ENCODE data around the gene NPTX1.
A peak's percentile ranks its signal among the peaks of the same experiment; 100 is the strongest.

Gene NPTX1

DNA sequence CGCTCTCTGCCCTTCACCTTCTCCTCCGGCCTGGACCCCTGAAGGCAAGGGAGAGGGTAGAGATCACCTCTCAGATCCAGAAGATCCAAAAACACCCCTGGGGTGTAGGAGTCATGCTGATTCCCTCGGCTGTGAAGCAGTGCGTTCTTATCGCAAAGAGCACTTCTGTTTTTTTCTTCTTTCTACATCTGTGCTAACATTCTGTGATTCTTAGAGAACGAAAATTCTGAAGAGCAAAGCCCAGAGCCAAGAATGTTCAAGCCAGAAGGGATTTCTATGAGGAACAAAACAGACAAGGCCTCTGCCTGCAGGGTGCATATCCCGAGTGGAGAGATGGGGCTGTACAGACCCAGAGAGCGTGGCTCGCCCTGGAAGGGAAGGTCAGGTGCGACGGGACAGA, 17.2 kb downstream of the NPTX1 start:
- no peak overlapping the region for H3K4me3 ChIP-seq (ENCODE audit: low read depth, low read length)
- DNase-seq (ENCODE audit: low read depth) = no peak
- TF ChIP-seq, protein P1, sequence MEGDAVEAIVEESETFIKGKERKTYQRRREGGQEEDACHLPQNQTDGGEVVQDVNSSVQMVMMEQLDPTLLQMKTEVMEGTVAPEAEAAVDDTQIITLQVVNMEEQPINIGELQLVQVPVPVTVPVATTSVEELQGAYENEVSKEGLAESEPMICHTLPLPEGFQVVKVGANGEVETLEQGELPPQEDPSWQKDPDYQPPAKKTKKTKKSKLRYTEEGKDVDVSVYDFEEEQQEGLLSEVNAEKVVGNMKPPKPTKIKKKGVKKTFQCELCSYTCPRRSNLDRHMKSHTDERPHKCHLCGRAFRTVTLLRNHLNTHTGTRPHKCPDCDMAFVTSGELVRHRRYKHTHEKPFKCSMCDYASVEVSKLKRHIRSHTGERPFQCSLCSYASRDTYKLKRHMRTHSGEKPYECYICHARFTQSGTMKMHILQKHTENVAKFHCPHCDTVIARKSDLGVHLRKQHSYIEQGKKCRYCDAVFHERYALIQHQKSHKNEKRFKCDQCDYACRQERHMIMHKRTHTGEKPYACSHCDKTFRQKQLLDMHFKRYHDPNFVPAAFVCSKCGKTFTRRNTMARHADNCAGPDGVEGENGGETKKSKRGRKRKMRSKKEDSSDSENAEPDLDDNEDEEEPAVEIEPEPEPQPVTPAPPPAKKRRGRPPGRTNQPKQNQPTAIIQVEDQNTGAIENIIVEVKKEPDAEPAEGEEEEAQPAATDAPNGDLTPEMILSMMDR (IDR thresholded peaks at IDR 0.05; ENCODE audit: low read depth, low read length, missing control alignments) = no peak

DNA sequence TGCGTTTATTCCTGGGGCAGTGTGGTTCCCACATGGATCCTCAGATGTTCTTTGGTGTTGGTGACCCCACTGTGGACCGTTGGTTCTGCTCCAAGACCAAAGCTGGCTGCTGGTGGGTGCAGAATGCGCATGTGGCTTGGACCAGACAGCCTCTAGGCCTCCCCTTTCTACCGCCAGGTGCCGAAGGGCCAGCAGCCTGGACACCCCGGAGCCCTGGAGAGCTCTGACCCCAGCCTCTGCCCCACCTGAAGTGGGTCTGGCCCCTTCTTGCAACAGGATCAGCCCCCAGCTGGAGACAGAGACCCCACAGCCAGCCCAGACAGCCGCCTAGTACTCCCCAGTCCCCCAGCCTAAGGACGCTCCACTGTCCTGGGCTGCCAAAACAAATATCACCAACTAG, 18.4 kb downstream of the NPTX1 start:
- no peak overlapping the region for H3K4me3 ChIP-seq (ENCODE audit: low read depth, low read length)
- no peak for DNase-seq (ENCODE audit: low read depth)
- TF ChIP-seq, protein P1 (IDR thresholded peaks at IDR 0.05; ENCODE audit: low read depth, low read length, missing control alignments) = no peak

DNA sequence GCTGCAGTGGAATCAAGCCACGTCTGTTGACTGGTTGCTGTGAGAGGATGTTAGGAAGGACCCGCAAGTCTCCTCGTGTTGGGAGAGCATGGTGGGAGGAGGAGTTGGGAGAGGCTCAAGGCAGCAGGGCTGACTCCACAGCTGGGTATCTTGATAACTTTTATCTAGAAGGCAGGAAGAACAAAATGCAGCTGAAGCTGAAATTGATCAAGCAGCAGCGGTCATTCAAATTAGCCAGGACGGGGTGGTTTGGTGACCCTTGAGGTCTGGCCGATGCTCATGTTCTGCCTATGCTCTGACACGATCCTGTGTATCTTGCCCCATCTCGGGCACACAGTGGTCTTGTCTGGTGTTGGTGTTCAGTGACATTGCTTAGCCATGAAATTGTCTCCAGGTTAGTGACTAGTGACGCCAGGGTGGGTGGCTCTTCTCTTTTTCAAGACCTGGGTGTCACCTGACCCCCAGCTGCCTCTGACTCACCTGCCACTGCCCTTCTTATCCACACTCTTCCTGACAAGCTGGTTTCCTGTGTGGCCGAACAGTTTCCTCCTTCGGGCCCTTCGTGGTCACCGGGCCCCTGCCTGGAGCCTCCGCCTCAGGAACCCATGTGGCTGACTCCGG, 19.1 kb downstream of the NPTX1 start:
- TF ChIP-seq, protein P1 (IDR thresholded peaks at IDR 0.05; ENCODE audit: low read depth, low read length, missing control alignments) = no peak
- H3K4me3 ChIP-seq (ENCODE audit: low read depth, low read length) = no peak overlapping the region
- DNase-seq (ENCODE audit: low read depth) = no peak

DNA sequence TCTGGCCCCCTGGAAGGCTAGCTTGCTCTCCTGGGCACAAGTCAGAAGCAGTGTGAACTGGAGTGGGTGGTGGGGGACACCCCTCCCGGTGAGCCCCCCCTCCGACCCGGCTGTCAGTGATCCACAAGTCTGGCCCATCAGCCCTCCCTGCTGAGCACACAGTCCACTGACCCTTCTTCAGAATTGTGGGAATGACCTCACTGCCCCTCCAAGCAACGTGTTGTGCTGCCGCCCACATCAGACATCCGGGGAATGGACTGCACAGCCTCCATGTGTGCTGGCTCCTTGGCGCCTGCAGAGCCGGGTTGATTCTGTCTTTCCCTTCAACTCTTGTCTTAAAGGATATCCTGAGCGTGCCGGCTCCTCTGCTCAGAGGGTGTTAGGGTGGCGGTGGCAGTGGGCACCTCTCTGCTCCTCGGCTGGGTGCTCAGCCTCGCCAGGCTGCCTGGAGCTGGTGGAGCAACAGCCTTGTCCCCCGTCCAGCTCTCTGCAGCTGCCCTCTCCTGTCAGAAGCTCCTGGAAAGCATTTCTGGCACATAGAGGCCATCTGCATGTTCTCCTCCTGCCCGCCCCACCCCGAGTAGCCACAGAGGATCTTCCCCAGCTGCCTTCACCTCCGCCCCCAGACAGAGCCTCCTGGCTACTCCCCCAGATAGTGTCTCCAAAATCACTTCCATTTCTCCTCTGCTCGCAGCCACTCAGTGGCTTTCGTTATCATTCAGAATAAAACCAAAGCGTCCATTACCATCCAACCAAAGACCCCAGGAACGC, 19.8 kb downstream of the NPTX1 start:
- DNase-seq (ENCODE audit: low read depth) = no peak
- no peak overlapping the region for H3K4me3 ChIP-seq (ENCODE audit: low read depth, low read length)
- TF ChIP-seq, protein P1 (IDR thresholded peaks at IDR 0.05; ENCODE audit: low read depth, low read length, missing control alignments) = no peak

DNA sequence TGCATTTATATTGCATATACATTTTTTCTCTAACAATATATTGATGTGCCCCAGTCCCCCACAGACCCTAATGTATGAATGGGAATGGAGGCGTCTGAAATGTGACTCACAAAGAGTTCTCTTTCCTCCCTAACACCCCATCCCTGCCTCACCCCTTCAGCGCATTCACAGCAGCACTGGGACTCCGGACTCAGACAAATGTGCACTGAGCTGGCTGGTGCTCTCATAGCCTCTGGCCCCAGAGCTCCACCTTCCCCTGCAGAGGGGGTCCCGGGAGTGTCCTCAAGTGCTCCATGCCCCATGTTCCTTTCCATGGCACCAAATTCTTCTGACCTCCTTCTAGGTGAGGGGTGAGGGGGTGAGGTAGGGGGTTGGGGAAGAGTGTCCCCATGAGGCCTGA, 20.6 kb downstream of the NPTX1 start:
- TF ChIP-seq, protein P1 (IDR thresholded peaks at IDR 0.05; ENCODE audit: low read depth, low read length, missing control alignments) = no peak
- DNase-seq (ENCODE audit: low read depth) = no peak
- H3K4me3 ChIP-seq (ENCODE audit: low read depth, low read length) = no peak overlapping the region

DNA sequence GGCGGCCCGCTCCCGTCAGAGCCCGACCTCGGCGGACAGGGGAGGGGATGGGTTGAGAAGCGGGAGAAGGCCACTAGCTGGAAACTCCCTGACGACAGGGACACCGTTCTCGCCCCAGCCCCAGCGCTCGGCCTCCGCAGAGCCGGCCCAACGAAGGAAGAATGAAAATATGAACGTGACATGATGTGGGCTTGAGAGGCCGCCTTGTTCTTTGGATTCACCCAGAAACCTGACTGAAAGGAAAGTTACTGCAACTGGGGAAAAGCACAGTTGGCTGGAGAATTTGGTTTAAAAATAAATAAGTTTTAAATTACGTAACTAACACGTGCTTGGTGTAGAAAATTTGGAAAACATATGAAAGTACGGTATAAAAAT, 21.1 kb downstream of the NPTX1 start:
- H3K4me3 ChIP-seq (ENCODE audit: low read depth, low read length) = peak overlapping the region; percentile 63
- TF ChIP-seq, protein P1 (IDR thresholded peaks at IDR 0.05; ENCODE audit: low read depth, low read length, missing control alignments) = no peak
- peak; percentile 16 for DNase-seq (ENCODE audit: low read depth)

All from GM12864 (cell line).